SK-N-SH treated with all-trans-retinoic acid at 6 μM for 48 hours (cell line): Measurements from ENCODE around the gene TEX2.

Experiments used
- ATAC-seq: fragments of 200-7000 bp; cut with Tn5 transposase; 3 replicates; pipeline ENCODE4 v1.9.1; 2020; ENCODE audit warnings: mild to moderate bottlenecking, moderate library complexity
- ARNTL ChIP-seq: fragments of 450-650 bp; formaldehyde crosslinking; IDR thresholded peaks from 2 replicates; pipeline ENCODE4 v1.5.0; 2020; ENCODE audit warnings: low read depth, mild to moderate bottlenecking, moderate library complexity, borderline replicate concordance
- BACH2 ChIP-seq: fragments of 250-450 bp; sonication (Bioruptor Pico); IDR thresholded peaks from 2 replicates; pipeline ENCODE4 v1.9.0; 2021; ENCODE audit warnings: mild to moderate bottlenecking, borderline replicate concordance
- CSDC2 ChIP-seq: fragments of 250-450 bp; sonication (Bioruptor Pico); IDR thresholded peaks from 2 replicates; pipeline ENCODE4 v1.5.0; 2020; ENCODE audit warnings: mild to moderate bottlenecking, moderate library complexity
- ESRRG ChIP-seq: fragments of 250-450 bp; sonication (Bioruptor Pico); IDR thresholded peaks from 2 replicates; pipeline ENCODE4 v1.6.1; 2021; ENCODE audit warnings: mild to moderate bottlenecking
- GLIS3 ChIP-seq: fragments of 250-450 bp; sonication (Bioruptor Pico); IDR thresholded peaks from 2 replicates; pipeline ENCODE4 v1.5.0; 2020; ENCODE audit warnings: mild to moderate bottlenecking, moderate library complexity
- OSR1 ChIP-seq: fragments of 250-450 bp; sonication (Bioruptor Pico); IDR thresholded peaks from 2 replicates; pipeline ENCODE4 v1.8.0; 2022; ENCODE audit warnings: moderate library complexity, mild to moderate bottlenecking, inconsistent platforms
- PPARA ChIP-seq: fragments of 250-450 bp; sonication (Bioruptor Pico); IDR thresholded peaks from 2 replicates; pipeline ENCODE4 v1.5.0; 2020; ENCODE audit warnings: mild to moderate bottlenecking, borderline replicate concordance
- RARB ChIP-seq: fragments of 250-450 bp; sonication (Bioruptor Pico); IDR thresholded peaks from 2 replicates; pipeline ENCODE4 v1.8.0; 2021; ENCODE audit warnings: mild to moderate bottlenecking, moderate library complexity
- SNAI2 ChIP-seq: fragments of 250-450 bp; sonication (Bioruptor Pico); IDR thresholded peaks from 2 replicates; pipeline ENCODE4 v1.5.0; 2020; ENCODE audit warnings: mild to moderate bottlenecking, moderate library complexity
- TCF4 ChIP-seq: fragments of 250-450 bp; sonication (Bioruptor Pico); IDR thresholded peaks from 2 replicates; pipeline ENCODE4 v1.8.0; 2021; ENCODE audit warnings: mild to moderate bottlenecking, moderate library complexity, borderline replicate concordance
- TOX ChIP-seq: fragments of 250-450 bp; sonication (Bioruptor Pico); IDR thresholded peaks from 2 replicates; pipeline ENCODE4 v1.8.0; 2021; ENCODE audit warnings: mild to moderate bottlenecking, moderate library complexity, borderline replicate concordance
- ZC3H10 ChIP-seq: fragments of 250-450 bp; sonication (Bioruptor Pico); IDR thresholded peaks from 2 replicates; pipeline ENCODE4 v1.5.1; 2021; ENCODE audit warnings: mild to moderate bottlenecking, moderate library complexity
- ZFP30 ChIP-seq: fragments of 450-650 bp; formaldehyde crosslinking; IDR thresholded peaks from 2 replicates; pipeline ENCODE4 v1.5.0; 2022; ENCODE audit warnings: mild to moderate bottlenecking, moderate library complexity
- ZNF565 ChIP-seq: fragments of 450-650 bp; formaldehyde crosslinking; conservative IDR thresholded peaks from 2 replicates; pipeline ENCODE4 v1.5.0; 2020; ENCODE audit warnings: low read depth, mild to moderate bottlenecking, moderate library complexity
- ZNF70 ChIP-seq: fragments of 450-650 bp; formaldehyde crosslinking; IDR thresholded peaks from 2 replicates; pipeline ENCODE4 v1.5.0; 2020; ENCODE audit warnings: mild to moderate bottlenecking, moderate library complexity
- ZNF8 ChIP-seq: fragments of 450-650 bp; formaldehyde crosslinking; IDR thresholded peaks from 2 replicates; pipeline ENCODE4 v1.5.0; 2020; ENCODE audit warnings: mild to moderate bottlenecking, moderate library complexity
- TF ChIP-seq, protein P1 (sequence below): fragments of 250-450 bp; sonication (Bioruptor Pico); IDR thresholded peaks from 2 replicates; pipeline ENCODE4 v1.5.1; 2021; ENCODE audit warnings: mild to moderate bottlenecking, moderate library complexity
- TF ChIP-seq, protein P2 (sequence below): fragments of 250-450 bp; sonication (Bioruptor Pico); IDR thresholded peaks from 2 replicates; pipeline ENCODE4 v1.8.0; 2020; ENCODE audit warnings: mild to moderate bottlenecking, moderate library complexity, borderline replicate concordance
- TF ChIP-seq, protein P3 (sequence below): fragments of 250-450 bp; sonication (Bioruptor Pico); IDR thresholded peaks from 2 replicates; pipeline ENCODE4 v1.5.1; 2020; ENCODE audit warnings: low read depth, mild to moderate bottlenecking, moderate library complexity
- TF ChIP-seq, protein P4 (sequence below): fragments of 250-450 bp; sonication (Bioruptor Pico); IDR thresholded peaks from 2 replicates; pipeline ENCODE4 v1.5.0; 2020; ENCODE audit warnings: mild to moderate bottlenecking, moderate library complexity

TEX2 gene

DNA sequence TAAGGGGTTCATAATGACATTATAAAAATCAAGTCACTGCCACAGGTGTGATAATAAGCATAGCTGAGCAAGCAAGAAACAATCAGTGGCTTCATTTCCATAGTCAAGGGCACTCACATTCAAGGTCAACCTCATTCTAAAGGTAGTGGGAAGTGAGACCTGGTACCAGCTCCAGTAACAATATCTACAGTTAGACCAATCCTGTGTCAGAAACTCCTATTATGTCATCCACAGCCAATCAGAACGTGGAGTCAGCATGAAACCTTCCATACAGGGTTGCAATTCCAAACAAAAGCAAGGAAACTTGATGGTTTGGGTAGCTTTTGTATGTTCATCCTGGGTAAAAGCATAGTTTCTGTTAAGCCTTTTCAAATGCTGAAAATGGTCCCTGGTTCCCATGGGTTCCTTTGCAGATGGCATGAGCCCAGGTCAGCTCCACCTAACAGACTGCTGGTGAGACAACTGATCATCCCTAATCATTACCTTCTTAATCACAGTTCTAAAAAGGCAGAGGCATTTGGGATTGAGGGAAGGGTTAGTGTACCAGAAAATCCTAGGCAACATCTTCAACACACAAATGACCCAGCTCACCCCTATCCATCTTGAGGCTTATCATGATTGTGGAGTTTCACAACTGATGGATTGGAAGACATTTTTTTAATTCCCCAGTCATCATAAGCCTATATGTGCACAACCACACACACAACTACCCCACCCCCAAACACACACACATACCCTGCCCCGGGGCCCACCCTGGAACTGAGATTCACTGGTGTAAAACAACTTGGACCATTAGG is 30.4 kb downstream of the TEX2 start:
- ATAC-seq: no peak
- TF ChIP-seq ZFP30 (CRISPR knock-in tag) (no peak), OSR1 (no peak), ZNF70 (CRISPR knock-in tag) (no peak), RARB (CRISPR knock-in tag) (no peak), GLIS3 (CRISPR knock-in tag) (no peak), TCF4 (CRISPR knock-in tag) (no peak), PPARA (no peak), ZC3H10 (CRISPR knock-in tag) (no peak), SNAI2 (CRISPR knock-in tag) (no peak), TOX (CRISPR knock-in tag) (no peak), ZNF8 (CRISPR knock-in tag) (no peak)
- TF ChIP-seq, protein P1, sequence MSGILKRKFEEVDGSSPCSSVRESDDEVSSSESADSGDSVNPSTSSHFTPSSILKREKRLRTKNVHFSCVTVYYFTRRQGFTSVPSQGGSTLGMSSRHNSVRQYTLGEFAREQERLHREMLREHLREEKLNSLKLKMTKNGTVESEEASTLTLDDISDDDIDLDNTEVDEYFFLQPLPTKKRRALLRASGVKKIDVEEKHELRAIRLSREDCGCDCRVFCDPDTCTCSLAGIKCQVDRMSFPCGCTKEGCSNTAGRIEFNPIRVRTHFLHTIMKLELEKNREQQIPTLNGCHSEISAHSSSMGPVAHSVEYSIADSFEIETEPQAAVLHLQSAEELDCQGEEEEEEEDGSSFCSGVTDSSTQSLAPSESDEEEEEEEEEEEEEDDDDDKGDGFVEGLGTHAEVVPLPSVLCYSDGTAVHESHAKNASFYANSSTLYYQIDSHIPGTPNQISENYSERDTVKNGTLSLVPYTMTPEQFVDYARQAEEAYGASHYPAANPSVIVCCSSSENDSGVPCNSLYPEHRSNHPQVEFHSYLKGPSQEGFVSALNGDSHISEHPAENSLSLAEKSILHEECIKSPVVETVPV (CRISPR knock-in tag): no peak
- TF ChIP-seq, protein P2, sequence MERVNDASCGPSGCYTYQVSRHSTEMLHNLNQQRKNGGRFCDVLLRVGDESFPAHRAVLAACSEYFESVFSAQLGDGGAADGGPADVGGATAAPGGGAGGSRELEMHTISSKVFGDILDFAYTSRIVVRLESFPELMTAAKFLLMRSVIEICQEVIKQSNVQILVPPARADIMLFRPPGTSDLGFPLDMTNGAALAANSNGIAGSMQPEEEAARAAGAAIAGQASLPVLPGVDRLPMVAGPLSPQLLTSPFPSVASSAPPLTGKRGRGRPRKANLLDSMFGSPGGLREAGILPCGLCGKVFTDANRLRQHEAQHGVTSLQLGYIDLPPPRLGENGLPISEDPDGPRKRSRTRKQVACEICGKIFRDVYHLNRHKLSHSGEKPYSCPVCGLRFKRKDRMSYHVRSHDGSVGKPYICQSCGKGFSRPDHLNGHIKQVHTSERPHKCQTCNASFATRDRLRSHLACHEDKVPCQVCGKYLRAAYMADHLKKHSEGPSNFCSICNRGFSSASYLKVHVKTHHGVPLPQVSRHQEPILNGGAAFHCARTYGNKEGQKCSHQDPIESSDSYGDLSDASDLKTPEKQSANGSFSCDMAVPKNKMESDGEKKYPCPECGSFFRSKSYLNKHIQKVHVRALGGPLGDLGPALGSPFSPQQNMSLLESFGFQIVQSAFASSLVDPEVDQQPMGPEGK (CRISPR knock-in tag): no peak
- TF ChIP-seq, protein P3, sequence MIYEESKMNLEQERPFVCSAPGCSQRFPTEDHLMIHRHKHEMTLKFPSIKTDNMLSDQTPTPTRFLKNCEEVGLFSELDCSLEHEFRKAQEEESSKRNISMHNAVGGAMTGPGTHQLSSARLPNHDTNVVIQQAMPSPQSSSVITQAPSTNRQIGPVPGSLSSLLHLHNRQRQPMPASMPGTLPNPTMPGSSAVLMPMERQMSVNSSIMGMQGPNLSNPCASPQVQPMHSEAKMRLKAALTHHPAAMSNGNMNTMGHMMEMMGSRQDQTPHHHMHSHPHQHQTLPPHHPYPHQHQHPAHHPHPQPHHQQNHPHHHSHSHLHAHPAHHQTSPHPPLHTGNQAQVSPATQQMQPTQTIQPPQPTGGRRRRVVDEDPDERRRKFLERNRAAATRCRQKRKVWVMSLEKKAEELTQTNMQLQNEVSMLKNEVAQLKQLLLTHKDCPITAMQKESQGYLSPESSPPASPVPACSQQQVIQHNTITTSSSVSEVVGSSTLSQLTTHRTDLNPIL (CRISPR knock-in tag): no peak
- TF ChIP-seq, protein P4, sequence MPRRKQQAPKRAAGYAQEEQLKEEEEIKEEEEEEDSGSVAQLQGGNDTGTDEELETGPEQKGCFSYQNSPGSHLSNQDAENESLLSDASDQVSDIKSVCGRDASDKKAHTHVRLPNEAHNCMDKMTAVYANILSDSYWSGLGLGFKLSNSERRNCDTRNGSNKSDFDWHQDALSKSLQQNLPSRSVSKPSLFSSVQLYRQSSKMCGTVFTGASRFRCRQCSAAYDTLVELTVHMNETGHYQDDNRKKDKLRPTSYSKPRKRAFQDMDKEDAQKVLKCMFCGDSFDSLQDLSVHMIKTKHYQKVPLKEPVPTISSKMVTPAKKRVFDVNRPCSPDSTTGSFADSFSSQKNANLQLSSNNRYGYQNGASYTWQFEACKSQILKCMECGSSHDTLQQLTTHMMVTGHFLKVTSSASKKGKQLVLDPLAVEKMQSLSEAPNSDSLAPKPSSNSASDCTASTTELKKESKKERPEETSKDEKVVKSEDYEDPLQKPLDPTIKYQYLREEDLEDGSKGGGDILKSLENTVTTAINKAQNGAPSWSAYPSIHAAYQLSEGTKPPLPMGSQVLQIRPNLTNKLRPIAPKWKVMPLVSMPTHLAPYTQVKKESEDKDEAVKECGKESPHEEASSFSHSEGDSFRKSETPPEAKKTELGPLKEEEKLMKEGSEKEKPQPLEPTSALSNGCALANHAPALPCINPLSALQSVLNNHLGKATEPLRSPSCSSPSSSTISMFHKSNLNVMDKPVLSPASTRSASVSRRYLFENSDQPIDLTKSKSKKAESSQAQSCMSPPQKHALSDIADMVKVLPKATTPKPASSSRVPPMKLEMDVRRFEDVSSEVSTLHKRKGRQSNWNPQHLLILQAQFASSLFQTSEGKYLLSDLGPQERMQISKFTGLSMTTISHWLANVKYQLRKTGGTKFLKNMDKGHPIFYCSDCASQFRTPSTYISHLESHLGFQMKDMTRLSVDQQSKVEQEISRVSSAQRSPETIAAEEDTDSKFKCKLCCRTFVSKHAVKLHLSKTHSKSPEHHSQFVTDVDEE (CRISPR knock-in tag): no peak

DNA sequence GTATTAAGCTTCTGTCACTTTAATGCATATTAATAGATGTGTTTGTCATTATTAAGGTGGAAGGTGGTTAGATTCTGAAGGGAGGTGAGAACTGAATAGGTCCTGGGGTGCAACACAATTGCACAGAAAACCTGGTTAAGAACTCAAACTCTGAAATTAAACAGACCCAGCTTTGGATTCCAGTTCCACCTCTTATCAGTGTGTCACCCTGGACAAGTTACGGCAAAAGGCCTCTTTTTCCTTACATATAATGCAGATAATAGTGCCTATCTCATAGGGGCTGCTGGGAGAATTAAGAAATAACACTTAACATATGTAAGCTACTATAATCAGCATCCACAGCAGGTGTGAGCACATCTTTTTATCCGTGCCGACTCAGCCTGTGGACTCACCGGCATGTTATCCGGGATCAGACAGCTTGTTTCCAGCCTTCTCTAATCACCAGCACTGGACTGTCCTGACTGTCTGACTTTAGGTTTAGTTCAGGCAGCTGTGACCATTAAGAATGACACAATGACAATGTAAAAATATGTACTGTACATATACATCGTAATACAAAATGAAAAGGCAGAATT is 31.4 kb downstream of the TEX2 start:
- TF ChIP-seq ARNTL (CRISPR knock-in tag) (no peak), ZFP30 (CRISPR knock-in tag) (no peak), CSDC2 (CRISPR knock-in tag) (no peak), GLIS3 (CRISPR knock-in tag) (no peak), ESRRG (CRISPR knock-in tag) (no peak), ZNF565 (CRISPR knock-in tag) (no peak), PPARA (no peak), SNAI2 (CRISPR knock-in tag) (no peak), ZNF8 (CRISPR knock-in tag) (no peak), BACH2 (CRISPR knock-in tag) (no peak), TOX (CRISPR knock-in tag) (no peak)
- TF ChIP-seq, protein P1 (CRISPR knock-in tag): no peak
- TF ChIP-seq, protein P3 (CRISPR knock-in tag): no peak
- ATAC-seq: no peak
